Measurements from ENCODE around the gene ANKMY1. TPM values are rescaled to one million over a fixed set of nuclear protein-coding genes. Genes with fewer than 3 reads are reported as not detected.

ANKMY1 gene
- total and polyA plus RNA-seq, 11 donors = 2.4 to 11.7 (median 5.5) TPM

GRCh38 chr2:240467659-240468302 lies 90.0 kb downstream of the ANKMY1 start:
- Histone ChIP-seq H3K9me3 (peaks cover 0 to 9% (median 2%) of the 10 kb centered on the region in 12 donors), H3K4me3 (no peak overlapping the region), H3K4me1 (peaks cover 0 to 17% (median 7%) of the 10 kb centered on the region in 12 donors), H3K27me3 (no peaks in the 10 kb centered on the region), H3K27ac (no peak overlapping the region), H3K36me3 (peaks cover 0 to 23% (median 6%) of the 10 kb centered on the region in 9 donors)
- intact Hi-C loops (cut with DNase I) = no loop called here
- ATAC-seq (peak in 2 of 4 donors; percentile 2), DNase-seq (peak in 4 of 5 donors; percentile 10 to 52 (median 22))
- TF ChIP-seq POLR2A (IDR thresholded peaks at IDR 0.05) (no peak), CTCF (IDR thresholded peaks at IDR 0.05) (no peak)
- 83 to 91% (median 84%) methylated on average over 19 to 22 of the region's 22 CpGs for WGBS, 4 donors

GRCh38 chr2:240467149-240467642 lies 90.6 kb downstream of the ANKMY1 start:
- H3K27me3 ChIP-seq = no peaks in the 10 kb centered on the region
- peak overlapping the region in 1 of 12 donors; percentile 78 for H3K27ac ChIP-seq
- peak in 2 of 4 donors; percentile 0 to 1 for ATAC-seq
- TF ChIP-seq POLR2A (IDR thresholded peaks at IDR 0.05) = no peak
- TF ChIP-seq CTCF (IDR thresholded peaks at IDR 0.05) = no peak
- DNase-seq = peak; percentile 3 to 57 (median 22)
- H3K4me1 ChIP-seq = peaks cover 0 to 17% (median 7%) of the 10 kb centered on the region in 12 donors
- no peak overlapping the region for H3K4me3 ChIP-seq
- peaks cover 0 to 3% (median 0%) of the 10 kb centered on the region in 12 donors for H3K9me3 ChIP-seq
- intact Hi-C loops (cut with DNase I) = no loop called here
- peaks cover 0 to 28% (median 6%) of the 10 kb centered on the region in 9 donors for H3K36me3 ChIP-seq
- WGBS, 4 donors = 75 to 82% (median 77%) methylated on average over 12 of the region's 12 CpGs

GRCh38 chr2:240466579-240467148 lies 91.1 kb downstream of the ANKMY1 start:
- 79 to 85% (median 83%) methylated on average over 13 to 19 of the region's 19 CpGs for WGBS, 4 donors
- Histone ChIP-seq H3K4me1 (peaks cover 0 to 17% (median 7%) of the 10 kb centered on the region in 12 donors), H3K27me3 (no peaks in the 10 kb centered on the region), H3K36me3 (peaks cover 0 to 32% (median 6%) of the 10 kb centered on the region in 9 donors), H3K4me3 (no peak overlapping the region), H3K27ac (peak overlapping the region in 10 of 12 donors; percentile 45 to 78 (median 68)), H3K9me3 (no peaks in the 10 kb centered on the region)
- TF ChIP-seq CTCF (IDR thresholded peaks at IDR 0.05) = no peak
- ATAC-seq (peak in 1 of 4 donors; percentile 0), DNase-seq (peak; percentile 9 to 48 (median 24))
- intact Hi-C loops (cut with DNase I) = no loop called here
